C4-2B (cell line): Measurements from ENCODE around the gene LAMB1.
A peak's percentile ranks its signal among the peaks of the same experiment; 100 is the strongest.

Experiments used
- H3K27ac ChIP-seq: fragments of 450-650 bp; 2 replicates; pipeline ENCODE4 v1.5.1; 2017
- ZFX ChIP-seq: fragments of 450-650 bp; IDR thresholded peaks from 2 replicates; pipeline ENCODE4 v1.6.1; 2017
- TF ChIP-seq, protein P1 (sequence below): fragments of 450-650 bp; conservative IDR thresholded peaks from 2 replicates; pipeline ENCODE4 v1.5.1; 2017; ENCODE audit warnings: mild to moderate bottlenecking

The LAMB1 gene

DNA sequence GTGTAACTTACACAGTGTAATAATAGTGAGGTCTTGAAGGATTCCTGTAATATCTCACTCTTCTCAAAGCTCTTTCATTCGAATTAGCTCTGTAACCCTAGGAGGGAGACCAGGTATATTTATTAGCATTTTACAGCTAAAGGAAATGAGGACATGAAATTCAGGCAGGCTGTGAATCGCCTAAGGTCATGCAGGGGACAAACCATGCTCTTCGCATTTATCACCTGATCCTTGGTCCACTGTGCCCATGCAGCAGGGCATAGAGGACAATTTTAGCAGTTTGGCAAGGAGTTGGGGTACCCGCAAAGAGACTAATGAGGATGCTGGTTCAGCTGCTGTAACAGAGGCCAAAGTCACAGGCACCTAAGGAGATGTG, 14.8 kb upstream of the LAMB1 start:
- no peak overlapping the region for H3K27ac ChIP-seq
- TF ChIP-seq ZFX: no peak

DNA sequence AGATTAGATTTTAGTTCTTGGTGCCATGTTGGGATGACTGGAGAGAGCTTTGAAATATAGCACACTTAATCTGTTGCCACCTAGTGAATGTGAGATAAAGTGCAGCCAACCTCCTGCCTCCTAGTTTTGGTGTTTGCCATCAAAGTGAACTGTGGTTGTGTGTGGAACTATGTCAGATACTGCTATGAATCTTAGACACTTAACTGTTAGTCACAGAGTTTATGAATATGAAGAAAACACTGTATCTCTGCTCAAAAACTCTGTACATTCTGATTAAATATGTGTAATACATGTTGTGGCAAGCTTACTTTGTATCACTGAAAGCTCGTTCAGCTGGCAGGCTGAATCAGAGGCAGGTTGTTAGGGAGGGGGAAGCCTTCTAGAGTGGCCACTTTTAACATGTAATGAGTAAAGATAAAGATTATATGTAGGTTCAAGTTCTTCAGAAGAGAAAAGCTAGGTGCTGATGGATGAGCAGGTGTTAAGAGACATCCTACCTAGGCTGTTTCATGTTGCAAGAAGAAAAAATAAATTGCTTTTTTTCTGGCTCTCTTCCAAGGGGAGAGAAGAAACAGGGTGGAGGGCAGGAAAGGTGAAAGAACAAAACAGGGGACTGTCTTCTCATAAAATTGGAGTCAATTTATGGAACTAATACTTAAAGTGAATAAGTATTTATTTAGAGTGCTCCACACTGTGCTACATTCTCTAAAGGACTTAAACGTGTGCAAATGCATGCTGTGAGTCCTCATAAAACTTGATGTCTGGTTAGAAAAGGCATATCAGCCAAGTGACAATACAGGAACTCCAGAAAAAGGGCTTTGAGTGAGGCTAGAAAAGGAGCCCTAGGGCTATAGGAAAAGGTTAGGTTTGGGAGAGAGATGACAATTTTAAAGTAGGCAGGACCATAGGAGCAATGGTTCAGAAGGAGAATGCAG, 14.1 kb upstream of the LAMB1 start:
- TF ChIP-seq, protein P1, sequence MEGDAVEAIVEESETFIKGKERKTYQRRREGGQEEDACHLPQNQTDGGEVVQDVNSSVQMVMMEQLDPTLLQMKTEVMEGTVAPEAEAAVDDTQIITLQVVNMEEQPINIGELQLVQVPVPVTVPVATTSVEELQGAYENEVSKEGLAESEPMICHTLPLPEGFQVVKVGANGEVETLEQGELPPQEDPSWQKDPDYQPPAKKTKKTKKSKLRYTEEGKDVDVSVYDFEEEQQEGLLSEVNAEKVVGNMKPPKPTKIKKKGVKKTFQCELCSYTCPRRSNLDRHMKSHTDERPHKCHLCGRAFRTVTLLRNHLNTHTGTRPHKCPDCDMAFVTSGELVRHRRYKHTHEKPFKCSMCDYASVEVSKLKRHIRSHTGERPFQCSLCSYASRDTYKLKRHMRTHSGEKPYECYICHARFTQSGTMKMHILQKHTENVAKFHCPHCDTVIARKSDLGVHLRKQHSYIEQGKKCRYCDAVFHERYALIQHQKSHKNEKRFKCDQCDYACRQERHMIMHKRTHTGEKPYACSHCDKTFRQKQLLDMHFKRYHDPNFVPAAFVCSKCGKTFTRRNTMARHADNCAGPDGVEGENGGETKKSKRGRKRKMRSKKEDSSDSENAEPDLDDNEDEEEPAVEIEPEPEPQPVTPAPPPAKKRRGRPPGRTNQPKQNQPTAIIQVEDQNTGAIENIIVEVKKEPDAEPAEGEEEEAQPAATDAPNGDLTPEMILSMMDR: peak; percentile 62
- TF ChIP-seq ZFX: no peak
- H3K27ac ChIP-seq: no peak overlapping the region

- H3K27ac ChIP-seq: no peak overlapping the region
- TF ChIP-seq, protein P1: no peak
- no peak for TF ChIP-seq ZFX
Measured at GRCh38 chr7:108015740-108016139, 12.8 kb upstream of the LAMB1 start.

GRCh38 chr7:108014747-108015682, 12.1 kb upstream of the LAMB1 start:
- H3K27ac ChIP-seq: no peak overlapping the region
- TF ChIP-seq, protein P1: no peak
- TF ChIP-seq ZFX: no peak

GRCh38 chr7:108014215-108014614, 11.3 kb upstream of the LAMB1 start:
- TF ChIP-seq, protein P1: no peak
- TF ChIP-seq ZFX: no peak
- no peak overlapping the region for H3K27ac ChIP-seq

DNA sequence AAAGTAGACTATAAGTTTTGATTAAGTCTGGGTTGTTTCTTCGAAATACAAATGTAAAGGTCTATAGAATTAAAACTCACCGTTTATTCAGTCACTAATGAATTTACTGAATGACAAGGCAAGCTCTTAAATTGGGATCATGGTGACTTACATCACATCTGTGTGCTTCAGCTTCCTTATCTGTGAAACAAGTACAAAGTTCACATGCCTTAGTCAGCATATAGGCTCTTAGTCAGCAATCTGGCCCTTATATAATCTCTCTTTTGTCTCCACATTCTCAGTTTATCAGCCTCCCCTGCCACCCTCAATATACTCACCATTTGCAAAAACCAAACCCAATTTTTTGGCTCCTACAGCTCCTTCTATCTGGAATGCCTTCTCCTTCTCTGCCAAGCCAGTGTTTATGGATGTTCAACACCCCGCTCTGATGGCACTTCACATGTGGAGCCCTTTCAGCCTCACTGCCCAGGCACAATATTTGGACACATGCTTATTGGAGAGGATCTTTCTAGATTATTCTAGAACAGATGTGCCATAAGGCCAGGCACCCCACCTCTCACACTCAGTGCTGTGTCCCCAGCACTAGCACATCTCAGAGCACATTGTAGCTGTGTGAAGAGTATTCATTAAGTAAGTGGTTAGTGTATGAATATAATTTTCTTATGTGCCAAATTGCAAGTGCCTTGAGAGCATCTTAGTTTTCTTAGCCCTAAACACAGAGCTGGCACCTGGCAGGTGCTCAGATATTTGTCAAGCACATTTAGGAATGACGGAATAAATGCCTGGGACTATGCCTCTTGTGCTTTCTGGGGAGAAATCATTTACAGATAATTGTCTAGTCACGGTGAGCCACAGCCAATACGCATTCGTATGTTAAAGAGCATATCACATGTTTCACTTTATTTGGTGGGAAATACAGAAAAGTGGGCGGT, 9.8 kb upstream of the LAMB1 start:
- no peak for TF ChIP-seq ZFX
- TF ChIP-seq, protein P1: no peak
- H3K27ac ChIP-seq: no peak overlapping the region

DNA sequence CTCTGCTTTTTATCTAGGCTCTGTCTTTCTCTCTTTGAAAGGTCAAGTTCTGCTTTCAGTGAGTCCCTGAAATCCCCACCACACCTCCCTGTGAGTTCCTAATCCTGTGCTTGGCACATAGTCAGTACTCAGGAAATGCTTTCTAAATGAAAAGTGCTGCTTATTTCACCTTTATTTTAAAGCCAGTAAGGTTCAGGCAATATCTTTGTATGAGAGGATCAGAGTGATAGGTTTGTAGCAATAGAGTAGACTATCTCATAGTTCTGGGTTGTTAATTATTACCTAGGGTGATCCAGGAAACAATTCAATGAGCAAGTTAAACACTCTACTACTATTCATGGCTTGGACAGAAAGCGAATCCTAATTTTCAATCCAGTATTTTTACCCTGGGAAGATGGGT, 7.4 kb upstream of the LAMB1 start:
- H3K27ac ChIP-seq: no peak overlapping the region
- TF ChIP-seq, protein P1: no peak
- TF ChIP-seq ZFX: no peak
